GM12892 (cell line): ENCODE measurements around the gene RCBTB1.

Source experiments
- POLR2A ChIP-seq: IDR thresholded peaks from 2 replicates; pipeline ENCODE4 v1.6.1; 2011; ENCODE audit warnings: low read depth, low read length, control low read depth
- POLR2AphosphoS5 ChIP-seq: IDR thresholded peaks from 2 replicates; pipeline ENCODE4 v1.6.1; 2011; ENCODE audit warnings: low read depth, low read length, control low read depth
- TAF1 ChIP-seq: IDR thresholded peaks from 2 replicates; pipeline ENCODE4 v1.6.1; 2011; ENCODE audit warnings: low read depth, mild to moderate bottlenecking, control low read depth, low read length, borderline replicate concordance

- TF ChIP-seq POLR2A (no peak), POLR2AphosphoS5 (no peak), TAF1 (no peak)
These were observed 34.3 kb downstream of the RCBTB1 start for GRCh38 chr13:49550942-49551644.
